Sigmoid colon (tissue), 3 donors: ENCODE measurements around the gene BCL2L1.

Source experiments
- POLR2A ChIP-seq, 2 donors: fragments of 450-650 bp; IDR thresholded peaks; one replicate each; pipeline ENCODE4 v1.6.1; 2016; ENCODE audit warnings: antibody characterized with exemption in 2 of 2, mild to moderate bottlenecking in 2 of 2, moderate library complexity in 2 of 2
- TF ChIP-seq, protein P1 (sequence below), 4 experiments: fragments of 450-650 bp in 3 of 4; fragments of 200-600 bp in 1 of 4; IDR thresholded peaks; one replicate each; pipeline ENCODE4 v1.5.1; 2016 to 2019; ENCODE audit warnings: antibody characterized with exemption in 4 of 4, mild to moderate bottlenecking in 3 of 4, moderate library complexity in 2 of 4

DNA sequence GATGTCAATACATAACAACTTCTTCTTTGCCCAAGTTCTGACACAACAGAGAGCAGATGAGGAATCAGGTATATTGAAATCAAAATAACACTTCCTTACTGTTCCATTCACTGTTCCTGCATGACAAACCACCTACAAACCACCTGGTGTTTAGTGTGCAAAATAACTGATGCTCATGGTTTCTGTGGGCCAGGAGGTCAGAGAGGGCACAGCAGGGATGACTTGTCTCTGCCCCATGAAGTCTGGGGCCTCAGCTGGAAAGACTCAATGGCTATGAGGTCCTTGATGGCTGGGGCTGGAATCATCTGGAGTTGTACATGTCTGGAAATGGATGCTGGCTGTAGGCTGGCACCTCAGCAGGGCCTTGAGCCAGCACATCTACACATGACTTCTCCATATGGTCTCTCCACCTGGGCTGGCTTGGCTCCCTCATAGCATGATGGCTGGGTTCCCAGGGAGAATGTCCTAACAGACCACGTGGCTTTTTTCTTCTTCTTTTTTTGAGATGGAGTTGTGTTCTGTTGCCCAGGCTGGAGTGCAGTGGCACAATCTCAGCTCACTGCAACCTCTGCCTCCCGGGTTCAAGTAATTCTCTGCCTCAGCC is 92.4 kb downstream of the BCL2L1 start:
- TF ChIP-seq, protein P1, sequence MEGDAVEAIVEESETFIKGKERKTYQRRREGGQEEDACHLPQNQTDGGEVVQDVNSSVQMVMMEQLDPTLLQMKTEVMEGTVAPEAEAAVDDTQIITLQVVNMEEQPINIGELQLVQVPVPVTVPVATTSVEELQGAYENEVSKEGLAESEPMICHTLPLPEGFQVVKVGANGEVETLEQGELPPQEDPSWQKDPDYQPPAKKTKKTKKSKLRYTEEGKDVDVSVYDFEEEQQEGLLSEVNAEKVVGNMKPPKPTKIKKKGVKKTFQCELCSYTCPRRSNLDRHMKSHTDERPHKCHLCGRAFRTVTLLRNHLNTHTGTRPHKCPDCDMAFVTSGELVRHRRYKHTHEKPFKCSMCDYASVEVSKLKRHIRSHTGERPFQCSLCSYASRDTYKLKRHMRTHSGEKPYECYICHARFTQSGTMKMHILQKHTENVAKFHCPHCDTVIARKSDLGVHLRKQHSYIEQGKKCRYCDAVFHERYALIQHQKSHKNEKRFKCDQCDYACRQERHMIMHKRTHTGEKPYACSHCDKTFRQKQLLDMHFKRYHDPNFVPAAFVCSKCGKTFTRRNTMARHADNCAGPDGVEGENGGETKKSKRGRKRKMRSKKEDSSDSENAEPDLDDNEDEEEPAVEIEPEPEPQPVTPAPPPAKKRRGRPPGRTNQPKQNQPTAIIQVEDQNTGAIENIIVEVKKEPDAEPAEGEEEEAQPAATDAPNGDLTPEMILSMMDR (IDR thresholded peaks at IDR 0.05) = no peak
- no peak for TF ChIP-seq POLR2A (IDR thresholded peaks at IDR 0.05)
